Measurements from ENCODE around the gene TMEM208.

DNA sequence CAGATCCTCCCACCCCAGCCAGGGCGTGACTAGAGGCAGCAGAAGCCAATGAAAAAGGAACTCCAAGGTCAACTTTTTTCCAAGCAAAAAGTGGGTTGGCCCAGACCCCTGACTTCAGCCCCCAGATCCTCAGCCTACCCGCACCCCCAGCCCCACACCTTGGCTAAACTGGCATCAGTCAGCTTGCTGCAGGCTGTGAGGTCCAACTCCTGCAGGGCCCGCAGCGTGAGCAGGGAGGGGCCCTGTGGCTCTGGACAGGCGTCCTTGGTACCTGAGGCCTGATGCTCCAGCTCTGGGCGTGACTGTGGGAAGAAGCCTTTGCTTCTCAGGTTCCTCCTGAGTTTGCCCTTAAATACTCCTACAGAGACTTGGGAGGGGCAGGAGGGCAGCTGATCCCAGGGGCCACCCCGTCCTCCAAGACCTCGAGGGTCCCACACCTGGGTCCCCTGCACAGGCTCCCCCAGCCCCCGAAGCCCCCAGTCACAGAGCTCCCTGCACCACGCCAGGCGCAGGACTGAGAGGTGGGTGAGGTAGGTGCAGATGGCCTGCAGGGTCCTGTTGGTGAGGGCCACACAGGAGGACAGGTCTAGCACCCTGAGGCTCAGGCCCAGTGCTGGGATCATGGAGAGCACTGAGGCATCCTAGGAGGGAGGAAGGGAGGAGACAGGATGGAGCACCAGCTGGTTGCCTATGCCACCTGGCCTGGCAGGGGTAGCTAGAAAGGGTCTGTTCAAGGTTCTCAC is 18.6 kb upstream of the TMEM208 start:
- TF ChIP-seq, protein P1, sequence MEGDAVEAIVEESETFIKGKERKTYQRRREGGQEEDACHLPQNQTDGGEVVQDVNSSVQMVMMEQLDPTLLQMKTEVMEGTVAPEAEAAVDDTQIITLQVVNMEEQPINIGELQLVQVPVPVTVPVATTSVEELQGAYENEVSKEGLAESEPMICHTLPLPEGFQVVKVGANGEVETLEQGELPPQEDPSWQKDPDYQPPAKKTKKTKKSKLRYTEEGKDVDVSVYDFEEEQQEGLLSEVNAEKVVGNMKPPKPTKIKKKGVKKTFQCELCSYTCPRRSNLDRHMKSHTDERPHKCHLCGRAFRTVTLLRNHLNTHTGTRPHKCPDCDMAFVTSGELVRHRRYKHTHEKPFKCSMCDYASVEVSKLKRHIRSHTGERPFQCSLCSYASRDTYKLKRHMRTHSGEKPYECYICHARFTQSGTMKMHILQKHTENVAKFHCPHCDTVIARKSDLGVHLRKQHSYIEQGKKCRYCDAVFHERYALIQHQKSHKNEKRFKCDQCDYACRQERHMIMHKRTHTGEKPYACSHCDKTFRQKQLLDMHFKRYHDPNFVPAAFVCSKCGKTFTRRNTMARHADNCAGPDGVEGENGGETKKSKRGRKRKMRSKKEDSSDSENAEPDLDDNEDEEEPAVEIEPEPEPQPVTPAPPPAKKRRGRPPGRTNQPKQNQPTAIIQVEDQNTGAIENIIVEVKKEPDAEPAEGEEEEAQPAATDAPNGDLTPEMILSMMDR (IDR thresholded peaks at IDR 0.05; ENCODE audit: low read depth, low read length) = no peak
- TF ChIP-seq POLR2A (IDR thresholded peaks at IDR 0.05; ENCODE audit: extremely low read depth, insufficient read length) (no peak), MAX (IDR thresholded peaks at IDR 0.05; ENCODE audit: low read depth, low read length) (no peak), MYC (IDR thresholded peaks at IDR 0.05; ENCODE audit: low read depth, low read length) (no peak)
